Measurements from ENCODE around the gene FAAH2.
"Not testable (repeated sequence)": the region's sequence is repeated elsewhere in the genome, so short reads cannot be mapped to it uniquely, and the experiment has no call there.

Gene FAAH2

GRCh38 chrX:57379296-57379695 lies 92.8 kb downstream of the FAAH2 start:
- Histone ChIP-seq H3K27me3 (ENCODE audit: insufficient read depth, poor library complexity, severe bottlenecking) (no peaks in the 10 kb centered on the region), H3K4me3 (replicated peaks; ENCODE audit: insufficient read depth, low read length) (no peak overlapping the region), H3K27ac (replicated peaks) (no peak overlapping the region)
- no peak for DNase-seq (ENCODE audit: low read depth in 1 of 2, low spot score in 1 of 2)
- TF ChIP-seq CTCF (IDR thresholded peaks at IDR 0.05; ENCODE audit: insufficient read depth, low read length), result no peak
- TF ChIP-seq SPI1 (IDR thresholded peaks at IDR 0.05; ENCODE audit: borderline replicate concordance, low read depth), result no peak
- TF ChIP-seq POLR2AphosphoS5 (IDR thresholded peaks at IDR 0.05; ENCODE audit: low read depth), result no peak
- TF ChIP-seq GABPA (IDR thresholded peaks at IDR 0.05; ENCODE audit: low read depth), result no peak
- no peak for TF ChIP-seq REST (IDR thresholded peaks at IDR 0.05; ENCODE audit: insufficient replicate concordance, low read depth)

GRCh38 chrX:57380026-57380796 lies 93.7 kb downstream of the FAAH2 start:
- Histone ChIP-seq H3K4me3 (replicated peaks; ENCODE audit: insufficient read depth, low read length) (no peak overlapping the region), H3K27ac (replicated peaks) (no peak overlapping the region), H3K27me3 (ENCODE audit: insufficient read depth, poor library complexity, severe bottlenecking) (no peaks in the 10 kb centered on the region)
- TF ChIP-seq REST (IDR thresholded peaks at IDR 0.05; ENCODE audit: insufficient replicate concordance, low read depth) (no peak), POLR2AphosphoS5 (IDR thresholded peaks at IDR 0.05; ENCODE audit: low read depth) (no peak), GABPA (IDR thresholded peaks at IDR 0.05; ENCODE audit: low read depth) (no peak), CTCF (IDR thresholded peaks at IDR 0.05; ENCODE audit: insufficient read depth, low read length) (no peak), SPI1 (IDR thresholded peaks at IDR 0.05; ENCODE audit: borderline replicate concordance, low read depth) (no peak)
- no peak for DNase-seq (ENCODE audit: low read depth in 1 of 2, low spot score in 1 of 2)

- not testable (repeated sequence) for H3K27me3 ChIP-seq (ENCODE audit: insufficient read depth, poor library complexity, severe bottlenecking); H3K4me3 ChIP-seq (replicated peaks; ENCODE audit: insufficient read depth, low read length); DNase-seq (ENCODE audit: low read depth in 1 of 2, low spot score in 1 of 2); H3K27ac ChIP-seq (replicated peaks)
Observed at GRCh38 chrX:57394162-57394561, 107.7 kb downstream of the FAAH2 start.

GRCh38 chrX:57403191-57403590 lies 116.7 kb downstream of the FAAH2 start:
- H3K27me3 ChIP-seq (ENCODE audit: insufficient read depth, poor library complexity, severe bottlenecking); H3K27ac ChIP-seq (replicated peaks); H3K4me3 ChIP-seq (replicated peaks; ENCODE audit: insufficient read depth, low read length); DNase-seq (ENCODE audit: low read depth in 1 of 2, low spot score in 1 of 2): not testable (repeated sequence)

GRCh38 chrX:57406149-57406548 lies 119.6 kb downstream of the FAAH2 start:
- no peaks in the 10 kb centered on the region for H3K27me3 ChIP-seq (ENCODE audit: insufficient read depth, poor library complexity, severe bottlenecking)
- H3K27ac ChIP-seq (replicated peaks), result no peak overlapping the region
- no peak overlapping the region for H3K4me3 ChIP-seq (replicated peaks; ENCODE audit: insufficient read depth, low read length)
- no peak for DNase-seq (ENCODE audit: low read depth in 1 of 2, low spot score in 1 of 2)
- TF ChIP-seq REST (IDR thresholded peaks at IDR 0.05; ENCODE audit: insufficient replicate concordance, low read depth) (no peak), POLR2AphosphoS5 (IDR thresholded peaks at IDR 0.05; ENCODE audit: low read depth) (no peak), CTCF (IDR thresholded peaks at IDR 0.05; ENCODE audit: insufficient read depth, low read length) (no peak), SPI1 (IDR thresholded peaks at IDR 0.05; ENCODE audit: borderline replicate concordance, low read depth) (no peak), GABPA (IDR thresholded peaks at IDR 0.05; ENCODE audit: low read depth) (no peak)
